OCI-LY7 (cell line): ENCODE results near the gene PUDP. TPM values are rescaled to one million over a fixed set of nuclear protein-coding genes. Genes with fewer than 3 reads are reported as not detected.
A peak's percentile ranks its signal among the peaks of the same experiment; 100 is the strongest.

Experiments used
- BruUV-seq: library from RNA; stranded (reverse); fragments of 400-500 nt; replicated peaks from 2 replicates; lab custom pipeline; 2021; lab: Mats Ljungman, UMichigan
- CTCF ChIA-PET: fragments of 300-600 bp; sonication (Branson Sonifier 250); formaldehyde crosslinking; loops from one replicate; lab custom pipeline; 2022; ENCODE audit warnings: antibody characterized with exemption; ENCODE audit not compliant: unreplicated experiment; lab: Charles Lee
- POLR2A ChIA-PET: fragments of 300-600 bp; sonication (Branson Sonifier 250); formaldehyde crosslinking; loops from one replicate; lab custom pipeline; 2022; ENCODE audit warnings: antibody characterized with exemption; lab: Charles Lee
- DNase-seq: peaks from one replicate; pipeline ENCODE4 v3.0.0-alpha.2; 2015; ENCODE audit warnings: low spot score
- H2AFZ ChIP-seq: fragments of 200-600 bp; sonication (generic), shearing (Covaris generic); 2 replicates; pipeline ENCODE4 v1.6.1; 2014; ENCODE audit warnings: mild to moderate bottlenecking, antibody characterized with exemption, low read length, moderate library complexity
- H3K27ac ChIP-seq: fragments of 200-600 bp; sonication (generic); 2 replicates; pipeline ENCODE4 v1.5.1; 2014; ENCODE audit warnings: mixed run types, low read depth, mild to moderate bottlenecking, moderate library complexity, low read length, inconsistent platforms; ENCODE audit not compliant: poor library complexity, severe bottlenecking
- H3K36me3 ChIP-seq: fragments of 200-600 bp; sonication (generic); 2 replicates; pipeline ENCODE4 v1.6.1; 2014; ENCODE audit warnings: mild to moderate bottlenecking, antibody characterized with exemption, low read length, moderate library complexity, mixed read lengths; ENCODE audit not compliant: insufficient read depth
- H3K4me1 ChIP-seq: fragments of 200-600 bp; sonication (generic); 2 replicates; pipeline ENCODE4 v1.5.1; 2014; ENCODE audit warnings: mild to moderate bottlenecking, low read length; ENCODE audit not compliant: insufficient read depth, poor library complexity, severe bottlenecking
- H3K4me2 ChIP-seq: fragments of 200-600 bp; sonication (generic); 2 replicates; pipeline ENCODE4 v1.6.1; 2014; ENCODE audit warnings: mild to moderate bottlenecking, low read length
- H3K4me3 ChIP-seq: fragments of 200-600 bp; sonication (generic); 2 replicates; pipeline ENCODE4 v1.5.1; 2014; ENCODE audit warnings: mild to moderate bottlenecking, low read depth, low read length; ENCODE audit not compliant: poor library complexity, severe bottlenecking
- H3K79me2 ChIP-seq: fragments of 200-600 bp; sonication (generic); 2 replicates; pipeline ENCODE4 v1.6.1; 2016; ENCODE audit warnings: low read depth, mild to moderate bottlenecking, low read length, moderate library complexity, mixed read lengths; ENCODE audit not compliant: insufficient read depth
- H3K9me2 ChIP-seq: fragments of 200-600 bp; sonication (generic); 2 replicates; pipeline ENCODE4 v1.6.1; 2016; ENCODE audit warnings: mild to moderate bottlenecking, low read length, mixed read lengths; ENCODE audit not compliant: insufficient read depth
- H3K9me3 ChIP-seq: fragments of 200-600 bp; sonication (generic); 2 replicates; pipeline ENCODE4 v1.6.1; 2014; ENCODE audit warnings: mild to moderate bottlenecking, mixed run types, low read length, mixed read lengths
- H4K20me1 ChIP-seq: fragments of 200-600 bp; sonication (generic); 2 replicates; pipeline ENCODE4 v1.6.1; 2014; ENCODE audit warnings: mild to moderate bottlenecking, antibody characterized with exemption, low read length, moderate library complexity, mixed read lengths; ENCODE audit not compliant: insufficient read depth
- EZH2phosphoT487 ChIP-seq: fragments of 200-600 bp; sonication (generic); IDR thresholded peaks from 2 replicates; pipeline ENCODE4 v1.6.1; 2018; ENCODE audit warnings: low read depth, borderline replicate concordance, mild to moderate bottlenecking, mixed run types, antibody characterized with exemption, low read length, moderate library complexity, mixed read lengths
- intact Hi-C: fragments of 100-400 bp; cut with micrococcal nuclease; formaldehyde crosslinking; loops from one replicate; pipeline ENCODE4 v1.10.0; 2022; ENCODE audit not compliant: unreplicated experiment
- total RNA-seq, 2 experiments: library from RNA; depleted of rRNA in 1 of 2; stranded (reverse); fragments of >200 nt in 1 of 2; shearing (Covaris generic) in 1 of 2; gene quantifications; 2 replicates each; pipeline ENCODE4 v1.2.3, GENCODE V29; 2014 to 2022
- TF ChIP-seq, protein P1 (sequence below): fragments of 200-600 bp; sonication (generic); conservative IDR thresholded peaks from 2 replicates; pipeline ENCODE4 v1.5.1; 2014; ENCODE audit warnings: mild to moderate bottlenecking, antibody characterized with exemption, low read length, moderate library complexity, mixed read lengths

PUDP gene
- total RNA-seq, 2 experiments from 2014 or later: 8.8 to 25.7 TPM

DNA sequence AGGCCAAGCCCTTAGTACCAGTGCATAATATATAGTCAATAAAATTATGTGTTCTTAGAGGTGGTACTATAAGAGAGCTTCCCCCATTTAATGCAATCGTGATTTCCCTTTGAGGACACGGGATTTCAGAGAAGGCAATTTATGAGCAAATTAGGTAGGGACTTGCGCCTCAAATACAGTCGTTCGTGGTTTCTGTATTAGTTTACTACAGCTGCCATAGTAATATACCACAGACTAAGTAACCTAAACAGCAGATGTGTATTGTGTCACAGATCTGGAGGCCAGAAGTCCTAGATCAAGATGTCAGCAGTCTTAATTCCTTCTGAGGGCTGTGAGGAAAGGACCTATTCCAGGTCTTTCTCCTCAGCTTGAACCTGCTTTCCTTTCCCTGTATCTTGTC, 1.5 kb upstream of the PUDP start:
- Histone ChIP-seq H3K9me2 (no peaks in the 10 kb centered on the region), H3K4me1 (peaks cover 33% of the 10 kb centered on the region), H2AFZ (no peak overlapping the region), H3K9me3 (no peaks in the 10 kb centered on the region), H3K4me2 (peak overlapping the region; percentile 82), H3K4me3 (peak overlapping the region; percentile 95), H3K36me3 (no peaks in the 10 kb centered on the region), H3K79me2 (peaks cover 37% of the 10 kb centered on the region; the same call in 1 of the 2 replicates), H4K20me1 (no peaks in the 10 kb centered on the region), H3K27ac (no peak overlapping the region)
- no peak for DNase-seq
- ChIA-PET POLR2A (interaction anchor here (0.6 kb wide), 1 partner anchor 14 kb away, joined by 3 read pairs; no protein-coding TSS in a partner anchor), CTCF (no interaction called here)
- TSS peak; percentile 53 for BruUV-seq
- no peak for TF ChIP-seq EZH2phosphoT487
- TF ChIP-seq, protein P1, sequence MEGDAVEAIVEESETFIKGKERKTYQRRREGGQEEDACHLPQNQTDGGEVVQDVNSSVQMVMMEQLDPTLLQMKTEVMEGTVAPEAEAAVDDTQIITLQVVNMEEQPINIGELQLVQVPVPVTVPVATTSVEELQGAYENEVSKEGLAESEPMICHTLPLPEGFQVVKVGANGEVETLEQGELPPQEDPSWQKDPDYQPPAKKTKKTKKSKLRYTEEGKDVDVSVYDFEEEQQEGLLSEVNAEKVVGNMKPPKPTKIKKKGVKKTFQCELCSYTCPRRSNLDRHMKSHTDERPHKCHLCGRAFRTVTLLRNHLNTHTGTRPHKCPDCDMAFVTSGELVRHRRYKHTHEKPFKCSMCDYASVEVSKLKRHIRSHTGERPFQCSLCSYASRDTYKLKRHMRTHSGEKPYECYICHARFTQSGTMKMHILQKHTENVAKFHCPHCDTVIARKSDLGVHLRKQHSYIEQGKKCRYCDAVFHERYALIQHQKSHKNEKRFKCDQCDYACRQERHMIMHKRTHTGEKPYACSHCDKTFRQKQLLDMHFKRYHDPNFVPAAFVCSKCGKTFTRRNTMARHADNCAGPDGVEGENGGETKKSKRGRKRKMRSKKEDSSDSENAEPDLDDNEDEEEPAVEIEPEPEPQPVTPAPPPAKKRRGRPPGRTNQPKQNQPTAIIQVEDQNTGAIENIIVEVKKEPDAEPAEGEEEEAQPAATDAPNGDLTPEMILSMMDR: no peak
- intact Hi-C loops: loop anchor here (2.0 to 5.0 kb wide), 3 partner anchors 39 to 73 kb away; no protein-coding TSS in a partner anchor

- peak; percentile 63 for DNase-seq
- Histone ChIP-seq H3K9me2 (no peaks in the 10 kb centered on the region), H3K4me2 (peak within 1 kb of the TSS; percentile 90), H3K27ac (peak within 1 kb of the TSS; percentile 87), H3K4me3 (peak within 1 kb of the TSS; percentile 95), H3K36me3 (peaks cover 4% of the 10 kb centered on the region; the same call in 1 of the 2 replicates), H3K9me3 (no peaks in the 10 kb centered on the region), H2AFZ (peak within 1 kb of the TSS; percentile 91), H3K79me2 (peaks cover 53% of the 10 kb centered on the region; the same call in 1 of the 2 replicates), H3K4me1 (peaks cover 33% of the 10 kb centered on the region), H4K20me1 (no peaks in the 10 kb centered on the region)
- CTCF ChIA-PET: interaction anchor here (1.7 kb wide), 1 partner anchor 13 kb away, joined by 6 read pairs; no protein-coding TSS in a partner anchor
- TF ChIP-seq EZH2phosphoT487: no peak
- TF ChIP-seq, protein P1: no peak
- intact Hi-C loops: loop anchor here (5.0 kb wide), 1 partner anchor 75 kb away; no protein-coding TSS in a partner anchor
- POLR2A ChIA-PET: interaction anchor here (0.7 to 3.5 kb wide), 11 partner anchors 9 to 117 kb away, joined by 3 to 38 read pairs (median 4); no protein-coding TSS in a partner anchor
- BruUV-seq: no TSS peak
These were observed 458 bp downstream of the PUDP start, which contains the start of gene STS for GRCh38 chrX:7147413-7147977. Gene STS, plus strand, starts transcription at chrX:7147712. Its CDS starts 105,488 bp downstream, at chrX:7253200.
